GM21360 (cell line): ENCODE results near the gene ADIPOR1.
"Not testable (repeated sequence)": the region's sequence is repeated elsewhere in the genome, so short reads cannot be mapped to it uniquely, and the experiment has no call there.

ENCODE experiments used
- ATAC-seq: cut with Tn5 transposase; IDR thresholded peaks from one replicate; pipeline ENCODE4 v1.9.1; 2021; ENCODE audit warnings: mild to moderate bottlenecking, moderate library complexity; ENCODE audit not compliant: unreplicated experiment

ADIPOR1 gene

GRCh38 chr1:202957733-202958543 is at the start of gene ADIPOR1:
Gene ADIPOR1, minus strand, starts transcription at chr1:202958312. Its CDS starts 7,242 bp downstream, at chr1:202951070.
- ATAC-seq, result peak; percentile 97

DNA sequence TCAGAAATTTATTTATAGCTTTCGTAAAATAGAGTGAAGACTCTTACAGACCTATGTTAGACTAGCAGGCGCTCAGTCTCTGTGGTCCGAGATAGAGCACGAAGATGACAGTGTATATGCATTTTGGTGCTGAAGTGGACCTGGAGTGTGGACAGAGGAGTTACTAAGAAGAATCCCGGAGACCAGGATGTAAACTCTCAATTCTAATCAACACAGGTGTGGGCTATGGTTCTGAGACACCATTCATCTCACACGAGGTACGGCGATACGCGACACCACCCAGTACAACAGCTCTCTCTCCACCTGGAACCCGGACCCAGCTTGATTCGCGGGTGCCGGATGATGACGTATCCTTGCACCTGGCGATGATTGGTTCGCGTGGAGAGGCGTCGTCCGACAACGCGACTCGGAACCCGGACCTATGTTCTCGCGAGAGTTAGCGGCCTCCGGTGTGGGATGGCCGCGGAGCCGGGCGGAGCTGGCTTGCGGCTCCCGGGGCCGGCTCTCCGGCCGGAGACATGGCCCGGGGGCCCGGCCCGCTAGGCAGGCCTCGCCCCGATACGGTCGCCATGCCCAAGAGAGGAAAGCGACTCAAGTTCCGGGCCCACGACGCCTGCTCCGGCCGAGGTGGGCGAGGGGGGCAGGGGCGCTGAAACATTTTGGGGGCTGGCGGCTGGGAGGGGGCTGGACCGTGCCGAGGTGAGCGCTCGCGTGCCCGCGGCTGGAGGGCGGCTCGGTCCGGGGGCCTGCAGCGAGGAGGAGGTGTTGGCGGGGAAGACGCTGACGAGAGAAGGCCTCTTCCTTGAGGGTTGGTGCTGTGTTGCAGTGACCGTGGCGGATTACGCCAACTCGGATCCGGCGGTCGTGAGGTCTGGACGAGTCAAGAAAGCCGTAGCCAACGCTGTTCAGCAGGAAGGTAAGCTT is 49.1 kb upstream of the ADIPOR1 start, which contains the start of gene TMEM183A:
Gene TMEM183A (plus strand): TSS at position 427 of the 924 bp plus-strand sequence. CDS start 92 bp downstream, at position 519.
- peak; percentile 89 for ATAC-seq

DNA sequence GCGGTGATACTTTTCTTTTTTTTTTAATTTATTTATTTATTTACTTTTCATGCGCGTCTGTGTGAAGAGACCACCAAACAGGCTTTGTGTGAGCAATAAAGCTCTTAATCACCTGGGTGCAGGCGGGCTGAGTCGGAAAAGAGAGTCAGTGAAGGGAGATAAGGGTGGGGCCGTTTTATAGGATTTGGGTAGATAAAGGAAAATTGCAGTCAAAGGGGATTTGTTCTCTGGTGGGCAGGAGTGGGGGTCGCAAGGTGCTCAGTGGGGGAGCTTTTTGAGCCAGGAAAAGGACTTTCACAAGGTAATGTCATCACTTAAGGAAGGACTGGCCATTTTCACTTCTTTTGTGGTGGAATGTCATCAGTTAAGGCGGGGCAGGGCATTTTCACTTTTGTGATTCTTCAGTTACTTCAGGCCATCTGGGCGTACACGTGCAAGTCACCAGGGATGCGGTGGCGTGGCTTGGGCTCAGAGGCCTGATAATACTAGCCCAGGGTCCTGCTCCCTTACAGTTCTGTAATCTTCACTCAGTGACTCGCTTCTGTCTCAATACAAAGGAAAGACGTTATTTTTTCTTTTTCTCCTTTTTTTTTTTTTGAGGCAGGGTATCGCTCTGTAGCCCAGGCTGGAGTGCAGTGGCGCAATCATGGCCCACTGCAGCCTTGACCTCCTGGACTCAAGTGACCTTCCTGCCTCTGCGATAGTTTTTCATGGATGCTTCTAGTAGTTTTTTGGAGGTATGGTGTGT is 47.5 kb upstream of the ADIPOR1 start:
- ATAC-seq, result not testable (repeated sequence)

DNA sequence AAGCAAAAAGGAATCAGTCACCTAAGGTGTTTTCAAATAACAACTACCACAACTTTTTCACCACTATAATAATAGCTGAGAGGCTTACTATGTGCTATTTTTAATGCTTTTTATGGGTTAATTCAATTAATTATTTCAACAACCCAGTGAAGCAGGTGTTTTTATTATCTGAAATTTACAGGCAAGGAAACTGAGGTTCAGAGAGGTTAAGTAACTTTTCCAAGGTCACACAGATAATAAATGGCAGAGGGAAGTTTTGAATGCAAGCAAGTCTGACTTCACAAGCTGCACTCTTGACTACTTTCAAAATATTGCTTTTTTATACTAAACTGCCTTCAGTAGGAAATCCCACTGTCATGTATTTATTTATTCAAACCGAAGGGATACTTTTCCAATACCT is 44.8 kb upstream of the ADIPOR1 start:
- ATAC-seq, result no peak

GRCh38 chr1:203001986-203002385 is 43.9 kb upstream of the ADIPOR1 start:
- no peak for ATAC-seq

- no peak for ATAC-seq
Observed at GRCh38 chr1:203000217-203000944, 42.3 kb upstream of the ADIPOR1 start.

- ATAC-seq, result no peak
Observed at GRCh38 chr1:202998836-202999750, 41.0 kb upstream of the ADIPOR1 start.

DNA sequence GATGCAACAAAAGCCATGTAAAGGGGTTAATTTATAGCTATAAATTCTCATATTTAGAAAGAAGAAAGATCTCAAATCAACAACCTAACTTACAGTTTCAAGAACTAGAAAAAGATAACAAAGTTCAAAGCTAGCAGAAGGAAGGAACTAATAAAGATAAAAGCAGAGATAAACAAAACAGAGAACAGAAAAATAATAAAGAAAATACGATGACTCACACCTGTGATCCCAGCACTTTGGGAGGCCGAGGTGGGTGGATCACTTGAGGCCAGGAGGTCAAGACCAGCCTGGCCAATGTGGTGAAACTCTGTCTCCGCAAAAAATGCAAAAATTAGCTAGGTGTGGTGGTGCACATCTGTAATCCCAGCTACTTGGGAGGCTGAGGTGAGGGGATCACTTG is 36.6 kb upstream of the ADIPOR1 start:
- ATAC-seq, result no peak

DNA sequence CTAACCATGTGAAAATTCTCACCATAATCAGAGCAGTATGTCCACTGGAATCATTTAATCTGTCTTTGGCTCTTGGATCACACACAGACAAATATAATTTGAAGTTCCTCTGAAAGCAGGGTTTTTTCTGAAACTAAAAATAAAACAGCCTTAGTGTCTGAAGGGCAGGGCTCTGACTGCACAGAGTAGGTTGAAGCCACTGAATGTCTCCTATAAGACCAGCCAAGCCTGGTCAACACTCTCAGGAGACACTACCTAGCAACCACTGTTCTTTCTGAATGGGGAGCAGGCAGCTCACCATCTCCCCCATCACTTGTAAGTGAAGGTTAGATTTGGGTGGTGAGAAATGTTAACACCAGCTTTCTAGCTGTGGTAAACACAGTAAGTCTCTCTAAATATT is 33.0 kb upstream of the ADIPOR1 start:
- ATAC-seq, result no peak

GRCh38 chr1:202989879-202990278 is 31.8 kb upstream of the ADIPOR1 start:
- no peak for ATAC-seq

DNA sequence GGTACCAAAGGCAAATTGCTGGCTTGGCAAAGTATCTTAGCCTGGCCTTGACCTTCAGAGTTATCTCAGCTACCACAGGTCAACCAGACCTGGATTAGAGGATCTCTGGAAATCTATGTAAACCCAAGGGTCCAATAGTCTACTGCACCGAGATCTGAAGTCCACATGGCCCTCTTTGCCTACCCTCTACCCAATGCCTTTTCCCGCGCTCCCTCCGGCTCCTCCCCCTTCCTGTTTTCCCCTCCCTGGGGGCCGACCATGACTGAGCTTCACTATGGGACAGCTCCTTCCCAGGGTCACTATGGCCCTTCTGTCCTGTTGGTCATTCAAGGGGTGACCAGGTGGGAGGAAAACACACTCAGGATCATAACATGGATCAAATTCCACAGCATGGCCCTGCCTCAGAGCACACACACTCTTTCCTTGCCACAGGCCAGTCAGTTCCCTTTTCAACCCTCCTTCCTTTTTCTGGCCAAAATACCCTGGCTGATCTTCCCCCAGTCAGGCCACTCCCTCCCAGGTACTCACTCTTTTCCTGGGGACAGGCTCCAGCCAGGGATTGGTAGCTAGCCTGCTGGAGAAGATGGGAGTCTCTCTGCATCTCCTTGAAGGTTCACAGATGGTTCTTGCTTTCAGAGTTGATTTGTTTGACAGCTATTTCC is 29.9 kb upstream of the ADIPOR1 start:
- ATAC-seq, result no peak

DNA sequence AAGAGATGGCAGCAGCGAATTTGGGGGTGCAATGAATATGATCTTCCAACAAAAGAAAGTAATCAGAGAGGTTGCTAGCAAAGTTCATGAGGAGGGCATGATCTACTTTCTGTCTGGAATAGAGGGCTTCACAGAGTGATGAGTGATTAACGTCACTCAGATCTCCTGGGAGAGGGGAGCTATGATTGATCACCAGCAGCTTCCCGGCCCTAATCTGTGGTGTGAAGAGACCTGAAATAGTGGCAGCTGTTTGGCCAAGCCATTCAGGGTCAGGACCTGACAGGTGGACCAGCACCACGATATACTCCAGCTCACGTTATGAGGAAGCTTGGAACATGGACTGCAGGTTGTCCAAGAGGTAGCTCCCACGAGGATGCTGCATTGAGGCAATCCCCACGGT is 29.1 kb upstream of the ADIPOR1 start:
- no peak for ATAC-seq

DNA sequence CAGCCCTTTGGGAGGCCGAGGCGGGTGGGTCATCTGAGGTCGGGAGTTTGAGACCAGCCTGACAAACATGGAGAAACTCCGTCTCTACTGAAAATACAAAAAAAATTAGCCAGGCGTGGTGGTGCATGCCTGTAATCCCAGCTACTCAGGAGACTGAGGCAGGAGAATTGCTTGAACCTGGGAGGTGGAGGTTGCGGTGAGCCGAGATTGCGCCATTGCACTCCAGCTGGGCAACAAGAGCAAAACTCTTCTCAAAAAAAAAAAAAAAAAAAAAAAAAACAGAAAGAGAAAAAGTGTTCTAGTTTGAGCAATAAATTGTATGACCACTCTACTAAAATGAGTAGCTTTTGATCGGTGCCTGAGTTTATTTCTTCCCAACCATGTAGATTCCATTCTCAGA is 28.0 kb upstream of the ADIPOR1 start:
- ATAC-seq, result not testable (repeated sequence)

DNA sequence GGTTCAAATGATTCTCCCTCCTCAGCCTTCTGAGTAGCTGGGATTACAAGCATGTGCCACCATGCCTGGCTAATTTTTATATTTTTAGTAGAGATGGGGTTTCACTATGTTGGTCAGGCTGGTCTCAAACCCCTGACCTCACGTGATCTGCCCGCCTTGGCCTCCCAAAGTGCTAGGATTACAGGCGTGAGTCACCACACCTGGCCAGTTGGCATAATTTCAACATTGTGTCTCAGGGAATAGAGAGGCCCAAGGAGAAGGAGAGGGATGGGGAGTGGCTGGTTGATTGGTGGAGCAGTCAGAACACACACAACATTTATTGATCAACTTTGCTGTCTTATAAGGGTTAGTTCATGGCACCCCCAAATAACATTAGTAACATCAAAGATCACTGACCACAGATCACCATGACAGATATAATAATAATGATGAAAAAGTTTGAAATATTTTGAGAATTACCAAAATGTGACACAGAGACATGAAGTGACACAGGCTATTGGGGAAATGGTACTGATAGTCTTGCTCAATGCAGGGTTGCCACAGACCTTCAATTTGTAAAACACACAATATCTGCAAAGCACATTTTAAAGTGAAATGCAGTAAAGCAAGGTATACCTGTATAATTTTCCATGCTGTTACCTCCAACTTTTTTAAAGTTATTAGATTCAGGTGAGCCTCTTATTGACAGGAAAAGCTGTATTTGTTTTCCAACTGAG is 24.8 kb upstream of the ADIPOR1 start:
- no peak for ATAC-seq

DNA sequence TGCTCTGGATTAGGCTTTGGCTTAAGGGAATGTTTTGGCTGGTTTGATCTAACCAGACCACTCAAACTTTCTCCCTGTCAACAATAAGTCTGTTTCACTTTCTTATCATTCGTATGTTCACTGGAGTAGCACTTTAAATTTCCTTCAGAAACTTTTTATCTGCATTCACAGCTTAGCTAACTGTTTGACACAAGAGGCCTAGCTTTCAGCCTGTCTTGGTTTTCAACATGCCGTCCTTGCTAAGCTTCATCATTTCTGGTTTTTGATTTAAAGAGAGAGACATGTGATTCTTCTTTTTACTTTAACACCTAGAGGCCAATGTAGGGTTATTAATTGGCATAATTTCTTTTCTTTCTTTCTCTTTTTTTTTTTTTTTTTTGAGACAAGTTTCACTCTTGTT is 23.8 kb upstream of the ADIPOR1 start:
- no peak for ATAC-seq

DNA sequence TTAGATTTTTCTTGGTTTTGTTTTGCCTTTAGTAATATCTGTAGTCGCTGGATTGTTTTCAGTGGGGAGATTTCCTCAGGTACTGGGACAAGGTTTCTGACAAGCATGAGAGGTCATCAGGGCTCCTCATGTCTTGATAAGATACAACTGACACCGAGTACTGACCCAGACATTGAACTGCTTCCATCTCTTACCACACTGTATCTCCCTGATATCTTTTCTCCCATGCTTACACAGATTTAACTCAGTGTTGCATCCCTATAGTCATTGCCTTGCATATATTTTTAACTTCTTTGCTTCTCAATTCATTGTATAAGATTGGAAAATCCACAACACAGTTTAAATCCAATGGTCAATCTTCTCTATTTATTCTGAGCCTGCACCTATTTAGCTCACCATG is 21.3 kb upstream of the ADIPOR1 start:
- no peak for ATAC-seq

DNA sequence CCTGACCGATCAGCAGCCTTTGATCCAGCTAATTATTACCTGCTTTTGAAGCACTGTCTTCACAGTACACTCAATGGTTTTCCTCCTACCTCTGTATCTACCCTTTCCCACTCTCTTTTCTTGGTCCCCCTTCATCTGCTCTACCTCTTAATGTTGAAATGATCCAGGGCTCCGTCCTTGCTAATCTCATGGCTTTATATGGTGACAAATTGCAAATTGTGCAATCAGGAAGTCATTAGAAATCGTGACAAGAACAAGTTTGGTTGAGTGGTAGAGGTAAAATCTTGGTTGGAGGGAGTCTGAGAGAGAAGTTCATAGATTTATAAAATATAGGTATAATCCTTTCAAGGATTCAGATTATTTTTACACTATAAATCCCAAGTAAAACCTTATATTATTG is 18.5 kb upstream of the ADIPOR1 start:
- ATAC-seq, result no peak

DNA sequence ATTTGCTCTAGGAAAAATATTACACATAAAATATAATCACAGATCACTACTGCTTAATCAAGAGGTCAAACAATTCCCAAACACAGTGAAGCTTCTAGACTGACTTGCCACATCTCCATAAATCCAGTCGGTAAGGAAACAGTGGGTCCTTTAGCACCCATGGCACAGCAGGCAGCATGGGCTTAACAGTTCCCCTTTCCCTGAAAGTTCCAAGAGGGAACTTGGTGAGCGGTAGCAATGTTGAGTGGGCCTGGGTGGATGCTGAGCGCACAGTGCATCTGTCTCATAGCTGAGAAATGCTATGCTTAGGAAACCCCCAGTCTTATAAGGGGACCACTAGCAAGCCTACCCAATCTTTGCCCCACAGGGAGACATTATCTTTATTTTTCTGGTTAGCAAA is 16.7 kb upstream of the ADIPOR1 start:
- ATAC-seq, result no peak
